Right lobe of liver (tissue), 4 donors: ENCODE measurements around the gene CDH3.

Source experiments
- POLR2A ChIP-seq: fragments of 450-650 bp; IDR thresholded peaks from one replicate; pipeline ENCODE4 v1.6.1; 2017; ENCODE audit warnings: antibody characterized with exemption, mild to moderate bottlenecking
- TF ChIP-seq, protein P1 (sequence below), 4 donors: fragments of 200-600 bp in 3 of 4; fragments of 450-650 bp in 1 of 4; IDR thresholded peaks; one replicate each; pipeline versions ENCODE4 v1.5.1 to v1.8.0; 2016 to 2022; ENCODE audit warnings: antibody characterized with exemption in 4 of 4, mild to moderate bottlenecking in 2 of 4
- donor health status: DM: no; HTN: no; CAD: no.
- donor health status: DM: no; HTN: no; CAD: no.
- donor health status: DM: no; HTN: yes; CAD: no.

DNA sequence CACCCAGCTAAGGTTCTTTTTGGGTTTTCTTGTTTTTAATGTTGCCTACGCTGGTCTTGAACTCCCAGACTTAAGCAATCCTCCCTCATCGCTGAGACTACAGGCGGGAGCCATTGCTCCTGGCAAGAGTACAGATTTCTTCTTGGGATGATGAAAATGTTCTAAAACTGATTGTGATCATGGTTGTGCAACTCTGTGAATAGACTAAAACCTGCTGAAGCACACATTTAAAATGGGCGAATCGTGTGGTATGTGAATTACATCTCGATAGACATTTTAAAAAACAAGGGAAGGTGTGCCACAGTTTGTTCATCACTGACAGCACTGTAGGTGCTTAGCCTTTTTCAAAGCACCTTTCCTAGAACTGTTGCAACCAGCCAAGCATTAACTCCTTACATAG lies 48.8 kb upstream of the CDH3 start:
- TF ChIP-seq, protein P1, sequence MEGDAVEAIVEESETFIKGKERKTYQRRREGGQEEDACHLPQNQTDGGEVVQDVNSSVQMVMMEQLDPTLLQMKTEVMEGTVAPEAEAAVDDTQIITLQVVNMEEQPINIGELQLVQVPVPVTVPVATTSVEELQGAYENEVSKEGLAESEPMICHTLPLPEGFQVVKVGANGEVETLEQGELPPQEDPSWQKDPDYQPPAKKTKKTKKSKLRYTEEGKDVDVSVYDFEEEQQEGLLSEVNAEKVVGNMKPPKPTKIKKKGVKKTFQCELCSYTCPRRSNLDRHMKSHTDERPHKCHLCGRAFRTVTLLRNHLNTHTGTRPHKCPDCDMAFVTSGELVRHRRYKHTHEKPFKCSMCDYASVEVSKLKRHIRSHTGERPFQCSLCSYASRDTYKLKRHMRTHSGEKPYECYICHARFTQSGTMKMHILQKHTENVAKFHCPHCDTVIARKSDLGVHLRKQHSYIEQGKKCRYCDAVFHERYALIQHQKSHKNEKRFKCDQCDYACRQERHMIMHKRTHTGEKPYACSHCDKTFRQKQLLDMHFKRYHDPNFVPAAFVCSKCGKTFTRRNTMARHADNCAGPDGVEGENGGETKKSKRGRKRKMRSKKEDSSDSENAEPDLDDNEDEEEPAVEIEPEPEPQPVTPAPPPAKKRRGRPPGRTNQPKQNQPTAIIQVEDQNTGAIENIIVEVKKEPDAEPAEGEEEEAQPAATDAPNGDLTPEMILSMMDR (IDR thresholded peaks at IDR 0.05) = no peak
- no peak for TF ChIP-seq POLR2A
